Effector memory CD8-positive, alpha-beta T cell (primary cell): ENCODE results near the gene RBFOX1.
"Not testable (repeated sequence)": the region's sequence is repeated elsewhere in the genome, so short reads cannot be mapped to it uniquely, and the experiment has no call there.

Source experiments
- ATAC-seq: fragments of 150-1000 bp; cut with Tn5 transposase; replicated peaks from 2 replicates; pipeline ENCODE4 v1.10.0; 2021; ENCODE audit warnings: mild to moderate bottlenecking, moderate library complexity
- DNase-seq, 3 experiments: peaks; one replicate each; pipeline ENCODE4 v3.0.0; 2021
- H3K27ac Mint-ChIP-seq, 2 donors: one replicate each; pipeline ENCODE4 v1.8.0; 2022; ENCODE audit warnings: mild to moderate bottlenecking in 2 of 2, mixed read lengths in 2 of 2, moderate library complexity in 2 of 2
- H3K27me3 Mint-ChIP-seq, 2 donors: one replicate each; pipeline ENCODE4 v1.8.0; 2022; ENCODE audit warnings: mixed read lengths in 2 of 2
- H3K36me3 Mint-ChIP-seq: one replicate; pipeline ENCODE4 v1.8.0; 2022; ENCODE audit warnings: mild to moderate bottlenecking, moderate library complexity, mixed read lengths; ENCODE audit not compliant: insufficient read depth
- H3K4me1 Mint-ChIP-seq, 2 donors: one replicate each; pipeline ENCODE4 v1.8.0; 2022; ENCODE audit warnings: low read depth in 2 of 2, mixed read lengths in 2 of 2
- H3K4me3 Mint-ChIP-seq, 2 donors: one replicate each; pipeline ENCODE4 v1.8.0; 2022; ENCODE audit warnings: mild to moderate bottlenecking in 2 of 2, mixed read lengths in 2 of 2, moderate library complexity in 2 of 2
- H3K9me3 Mint-ChIP-seq, 2 donors: one replicate each; pipeline ENCODE4 v1.8.0; 2022; ENCODE audit warnings: mixed read lengths in 2 of 2

Gene RBFOX1

DNA sequence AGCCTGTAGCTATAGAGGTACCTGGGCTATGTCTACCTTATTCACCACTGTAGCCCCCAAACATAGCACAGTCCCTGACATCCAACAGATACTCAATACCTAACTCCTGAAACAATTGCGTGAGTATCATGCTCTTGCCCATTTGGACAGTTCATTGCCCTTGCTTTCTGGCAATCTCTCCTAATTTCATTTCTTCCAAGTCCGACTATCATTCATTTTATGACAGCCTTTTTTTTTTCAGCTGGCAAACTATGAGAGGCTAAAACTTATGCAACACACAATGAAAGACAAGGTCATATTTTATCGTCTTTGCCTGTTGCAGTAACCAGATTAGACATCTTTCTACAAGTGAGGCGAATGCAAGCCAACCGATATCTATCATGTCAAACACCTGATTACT, 169.2 kb downstream of the RBFOX1 start:
- DNase-seq (no peak), ATAC-seq (no peak)
- Mint-ChIP-seq H3K4me3 (no peak overlapping the region), H3K4me1 (no peaks in the 10 kb centered on the region), H3K9me3 (peaks cover 7 to 17% of the 10 kb centered on the region in 2 donors), H3K36me3 (no peaks in the 10 kb centered on the region), H3K27me3 (no peaks in the 10 kb centered on the region), H3K27ac (no peak overlapping the region)

DNA sequence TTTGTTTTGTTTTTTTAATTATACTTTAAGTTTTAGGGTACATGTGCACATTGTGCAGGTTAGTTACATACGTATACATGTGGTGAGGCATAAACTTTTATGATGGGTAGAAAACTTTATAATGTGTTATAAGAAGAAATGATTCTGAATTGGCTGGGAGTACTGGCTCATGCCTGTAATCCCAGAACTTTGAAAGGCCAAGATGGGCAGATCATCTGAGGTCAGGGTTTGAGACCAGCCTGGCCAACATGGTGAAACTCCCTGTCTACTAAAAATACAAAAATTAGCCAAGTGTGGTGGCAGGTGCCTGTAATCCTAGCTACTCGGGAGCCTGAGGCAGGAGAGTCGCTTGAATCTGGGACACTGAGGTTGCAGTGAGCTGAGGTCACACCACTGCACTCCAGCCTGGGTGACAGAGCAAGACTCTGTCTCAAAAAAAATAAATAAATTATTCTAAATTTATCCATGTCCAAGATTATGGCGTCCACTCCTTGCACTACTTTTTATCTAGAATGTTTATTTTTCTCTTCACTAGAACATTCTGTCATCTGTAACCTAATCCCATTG, 170.0 kb downstream of the RBFOX1 start:
- not testable (repeated sequence) for H3K27me3 Mint-ChIP-seq, H3K4me1 Mint-ChIP-seq, H3K27ac Mint-ChIP-seq, DNase-seq, ATAC-seq, H3K4me3 Mint-ChIP-seq, H3K36me3 Mint-ChIP-seq
- H3K9me3 Mint-ChIP-seq: peaks cover 3 to 17% of the 10 kb centered on the region in 2 donors

DNA sequence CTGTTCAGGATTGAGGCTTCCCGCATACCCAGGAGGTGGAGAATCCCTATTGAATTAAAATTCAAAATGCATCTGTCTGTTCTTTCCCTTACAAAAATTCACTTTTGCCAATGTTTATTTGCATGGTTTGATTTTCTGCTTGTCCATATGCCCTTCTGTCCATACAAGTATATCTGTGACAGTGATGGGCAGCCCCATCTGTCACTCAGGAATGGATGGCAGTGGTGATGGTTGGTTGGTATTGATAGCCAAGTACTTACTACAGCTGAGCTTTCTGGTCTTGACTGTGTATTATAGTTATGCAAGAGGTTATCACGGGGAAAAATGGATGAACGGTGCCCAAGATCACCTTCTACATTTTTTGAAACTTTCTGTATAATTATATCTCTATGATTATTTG, 171.0 kb downstream of the RBFOX1 start:
- H3K36me3 Mint-ChIP-seq: no peaks in the 10 kb centered on the region
- H3K4me1 Mint-ChIP-seq: no peaks in the 10 kb centered on the region
- no peak overlapping the region for H3K27ac Mint-ChIP-seq
- no peaks in the 10 kb centered on the region for H3K27me3 Mint-ChIP-seq
- no peak for ATAC-seq
- no peak for DNase-seq
- H3K9me3 Mint-ChIP-seq: peaks cover 3 to 17% of the 10 kb centered on the region in 2 donors
- no peak overlapping the region for H3K4me3 Mint-ChIP-seq

DNA sequence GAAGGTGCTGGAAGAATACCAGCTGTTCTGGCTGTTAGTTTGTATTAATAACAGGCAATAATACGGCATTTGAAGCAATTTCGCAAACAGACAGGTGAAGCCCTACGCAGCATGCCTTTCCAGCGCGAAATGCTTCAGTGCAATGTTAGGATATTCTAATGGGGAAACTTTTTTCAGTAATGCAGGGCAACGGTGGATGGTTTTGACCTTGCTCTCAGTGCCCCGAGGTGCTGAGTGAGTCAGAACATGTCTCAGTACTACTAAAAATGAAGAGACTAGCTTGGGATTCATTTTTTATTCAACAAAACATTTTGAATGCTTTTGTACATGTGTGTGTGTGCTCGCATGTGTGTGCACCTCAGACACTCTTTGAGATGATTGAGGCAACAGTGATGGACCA, 172.2 kb downstream of the RBFOX1 start:
- Mint-ChIP-seq H3K4me3 (no peak overlapping the region), H3K36me3 (peaks cover 1% of the 10 kb centered on the region), H3K27me3 (no peaks in the 10 kb centered on the region), H3K4me1 (no peaks in the 10 kb centered on the region), H3K9me3 (peaks cover 5 to 17% of the 10 kb centered on the region in 2 donors), H3K27ac (no peak overlapping the region)
- ATAC-seq (no peak), DNase-seq (no peak)

DNA sequence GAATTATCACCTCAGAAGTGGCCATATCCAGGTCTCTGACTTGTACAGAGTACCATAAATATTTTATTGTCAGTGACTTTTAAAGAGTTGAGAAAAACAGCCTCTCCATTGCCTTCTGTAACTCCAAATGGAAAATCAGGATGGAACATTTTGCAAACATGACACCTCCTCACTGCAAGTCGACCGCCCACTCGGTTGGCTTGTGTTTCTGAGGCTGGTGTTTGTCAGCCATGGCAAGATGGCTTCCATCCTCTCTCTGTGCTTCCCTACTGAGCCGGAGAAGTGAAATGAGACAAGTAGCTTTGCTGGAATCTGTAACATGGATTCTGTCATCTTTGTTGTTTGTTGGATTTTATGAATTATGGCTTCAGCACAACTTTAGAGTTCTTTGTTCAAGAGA, 172.8 kb downstream of the RBFOX1 start:
- no peaks in the 10 kb centered on the region for H3K4me1 Mint-ChIP-seq
- peaks cover 9 to 16% of the 10 kb centered on the region in 2 donors for H3K9me3 Mint-ChIP-seq
- H3K4me3 Mint-ChIP-seq: no peak overlapping the region
- ATAC-seq (no peak), DNase-seq (no peak)
- no peak overlapping the region for H3K27ac Mint-ChIP-seq
- H3K27me3 Mint-ChIP-seq: no peaks in the 10 kb centered on the region
- H3K36me3 Mint-ChIP-seq: peaks cover 4% of the 10 kb centered on the region

DNA sequence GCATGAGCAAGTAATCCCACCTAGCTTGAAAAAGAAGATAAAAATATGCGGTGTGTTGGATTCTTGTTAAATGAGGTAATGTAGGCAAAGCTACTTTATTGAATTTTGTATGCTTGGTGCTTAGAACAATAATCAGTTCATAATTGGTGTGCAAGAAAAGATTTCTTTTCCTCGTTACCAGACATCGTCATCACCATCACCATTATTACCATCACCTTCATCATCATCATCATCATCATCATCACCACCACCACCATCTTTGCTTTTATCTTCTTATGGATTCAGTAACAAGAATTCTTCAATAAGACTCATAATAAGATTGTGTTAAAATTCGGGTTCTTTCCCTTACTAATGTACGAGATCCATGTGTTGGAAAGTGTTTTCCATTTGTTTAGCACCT, 173.7 kb downstream of the RBFOX1 start:
- Mint-ChIP-seq H3K4me3 (no peak overlapping the region), H3K4me1 (no peaks in the 10 kb centered on the region), H3K27me3 (no peaks in the 10 kb centered on the region)

DNA sequence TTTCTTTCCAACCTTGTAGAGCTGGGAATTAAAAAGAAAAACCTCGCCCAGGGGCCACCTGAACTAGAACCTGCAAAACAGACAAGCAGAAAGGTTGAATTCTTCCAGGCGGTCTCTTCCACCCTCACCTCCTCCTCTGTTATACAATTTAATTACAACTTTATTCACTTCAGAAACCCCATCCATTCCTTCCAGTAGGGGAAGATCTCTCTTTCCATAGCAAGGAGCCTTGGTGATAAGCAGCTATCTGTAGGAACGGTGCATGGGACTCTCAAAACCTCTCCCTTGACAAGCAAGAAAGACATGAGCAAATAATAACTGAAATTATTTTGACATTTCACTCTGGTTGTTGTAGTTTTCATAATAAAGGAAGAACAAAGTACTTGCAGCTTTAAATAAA, 176.0 kb downstream of the RBFOX1 start:
- no peak overlapping the region for H3K27ac Mint-ChIP-seq
- ATAC-seq (no peak), DNase-seq (no peak)
- H3K9me3 Mint-ChIP-seq: peaks cover 2 to 8% of the 10 kb centered on the region in 2 donors
- no peaks in the 10 kb centered on the region for H3K27me3 Mint-ChIP-seq
- H3K4me3 Mint-ChIP-seq: no peak overlapping the region
- no peaks in the 10 kb centered on the region for H3K4me1 Mint-ChIP-seq
- H3K36me3 Mint-ChIP-seq: peaks cover 4% of the 10 kb centered on the region

More for the DNA sequence above, 173.7 kb downstream of the RBFOX1 start:
- H3K36me3 Mint-ChIP-seq: peaks cover 4% of the 10 kb centered on the region
- peaks cover 6 to 8% of the 10 kb centered on the region in 2 donors for H3K9me3 Mint-ChIP-seq
- DNase-seq: no peak
- no peak overlapping the region for H3K27ac Mint-ChIP-seq
- ATAC-seq: no peak

DNA sequence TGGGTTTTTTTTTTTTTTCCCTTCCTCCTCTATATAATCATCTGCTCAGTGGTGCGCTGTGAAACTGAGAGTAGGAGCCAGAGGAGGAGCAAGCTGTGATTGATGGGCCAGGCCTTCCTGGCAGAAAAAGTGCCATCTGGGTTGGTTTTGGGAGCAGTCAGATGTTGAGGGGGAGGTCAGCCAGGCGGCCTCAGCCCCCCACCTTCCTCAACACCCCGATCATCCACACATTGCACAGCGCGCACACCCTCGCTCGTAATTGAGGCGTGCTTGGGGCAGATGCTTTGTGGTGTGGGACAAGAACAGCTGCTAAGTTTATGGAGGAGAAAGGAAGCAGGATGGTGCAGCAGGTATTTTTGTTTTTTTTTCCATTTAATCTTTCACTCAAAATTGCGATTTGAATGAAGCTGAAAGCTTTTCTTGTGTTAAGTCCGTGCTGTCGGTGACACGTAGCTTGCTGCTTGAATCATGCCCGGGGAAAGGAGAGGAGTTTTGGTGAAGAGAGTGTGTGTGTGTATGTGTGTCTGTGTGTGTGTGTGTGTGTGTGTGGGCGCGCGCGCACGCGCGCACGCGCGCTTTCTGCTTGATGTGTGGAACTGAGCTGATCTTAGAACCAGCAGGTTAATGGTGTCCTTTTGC, 177.4 kb downstream of the RBFOX1 start:
- Mint-ChIP-seq H3K9me3 (peaks cover 10 to 16% of the 10 kb centered on the region in 2 donors), H3K27me3 (no peaks in the 10 kb centered on the region), H3K27ac (no peak overlapping the region), H3K4me1 (no peaks in the 10 kb centered on the region), H3K4me3 (no peak overlapping the region), H3K36me3 (peaks cover 4% of the 10 kb centered on the region)
- DNase-seq: no peak
- no peak for ATAC-seq

DNA sequence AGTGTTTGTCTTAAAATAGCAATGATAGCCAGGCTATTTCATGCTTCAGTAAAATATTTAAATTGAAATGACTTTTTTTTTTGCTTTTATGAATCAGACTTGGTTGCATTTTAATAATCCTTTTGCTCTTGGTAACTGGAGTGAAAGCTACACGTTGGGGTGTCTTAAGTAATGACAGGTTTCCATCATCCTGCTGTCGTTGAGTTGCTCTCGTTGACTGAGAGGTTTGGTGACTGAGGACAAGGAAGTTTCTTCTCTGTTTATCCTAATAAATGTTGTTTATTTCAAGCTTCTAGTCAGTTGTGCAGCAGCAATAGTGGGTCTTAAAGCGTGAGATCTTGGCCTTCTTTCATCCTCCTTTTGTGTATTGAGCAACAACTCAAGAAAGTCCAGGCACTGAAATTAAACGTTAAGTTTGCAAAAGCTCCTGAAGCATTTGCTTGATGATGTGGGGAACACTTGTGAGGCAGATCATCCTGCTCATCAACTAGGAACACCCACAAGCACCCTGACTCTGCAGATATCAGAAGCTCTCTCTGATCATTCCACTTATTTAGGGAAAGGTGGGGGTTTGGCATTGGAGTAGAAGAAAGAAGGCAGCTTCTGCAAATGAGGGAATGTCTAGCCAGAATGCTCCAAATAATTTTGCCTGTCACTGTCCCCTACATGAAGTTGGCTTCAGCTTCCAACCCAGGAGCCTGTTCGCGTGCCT, 179.1 kb downstream of the RBFOX1 start:
- no peaks in the 10 kb centered on the region for H3K4me1 Mint-ChIP-seq
- no peaks in the 10 kb centered on the region for H3K27me3 Mint-ChIP-seq
- peaks cover 10 to 17% of the 10 kb centered on the region in 2 donors for H3K9me3 Mint-ChIP-seq
- no peak overlapping the region for H3K4me3 Mint-ChIP-seq
- H3K27ac Mint-ChIP-seq: no peak overlapping the region
- ATAC-seq (no peak), DNase-seq (no peak)
- peaks cover 7% of the 10 kb centered on the region for H3K36me3 Mint-ChIP-seq

DNA sequence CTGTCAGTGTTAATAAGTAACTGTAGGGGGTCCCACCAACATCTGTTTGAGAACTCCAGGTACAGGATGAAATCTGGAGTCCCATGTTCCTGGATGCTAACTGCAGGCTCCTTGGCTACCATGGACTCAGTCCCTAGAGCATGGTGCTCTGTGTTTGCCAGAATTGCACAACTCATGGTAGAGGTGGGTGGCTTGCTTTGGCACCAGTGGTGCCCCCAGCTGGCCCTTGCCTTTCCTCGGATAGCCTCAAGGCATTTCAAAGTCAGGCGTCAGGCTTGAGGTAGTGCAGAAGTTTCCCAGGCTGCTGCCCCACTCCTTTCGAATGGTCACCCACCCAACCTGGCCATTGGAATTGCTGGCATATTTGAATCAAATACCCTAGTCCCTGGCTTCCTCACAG, 179.9 kb downstream of the RBFOX1 start:
- DNase-seq: no peak
- no peaks in the 10 kb centered on the region for H3K27me3 Mint-ChIP-seq

DNA sequence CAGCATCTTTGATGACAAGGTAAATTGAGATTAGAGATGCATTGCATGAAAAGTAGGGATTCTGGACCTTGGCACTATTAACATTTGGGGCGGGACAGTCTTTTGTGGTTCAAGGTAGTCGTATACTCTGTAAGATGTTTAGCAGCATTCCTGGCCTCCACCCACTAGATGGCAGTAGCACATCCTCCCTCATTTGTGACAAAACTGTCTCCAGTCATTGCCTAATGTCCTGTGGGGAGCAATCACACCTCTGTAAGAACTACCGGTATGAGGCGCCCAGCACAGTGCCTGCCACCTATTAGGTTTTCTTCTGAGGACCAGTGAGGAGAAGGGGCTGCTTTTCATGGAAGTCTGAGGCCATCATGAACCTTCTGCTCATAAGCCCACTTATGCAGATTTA, 180.8 kb downstream of the RBFOX1 start:
- ATAC-seq: no peak
- Mint-ChIP-seq H3K27me3 (no peaks in the 10 kb centered on the region), H3K4me1 (no peaks in the 10 kb centered on the region), H3K4me3 (no peak overlapping the region), H3K9me3 (peaks cover 12 to 17% of the 10 kb centered on the region in 2 donors), H3K27ac (no peak overlapping the region), H3K36me3 (peaks cover 7% of the 10 kb centered on the region)
- no peak for DNase-seq

More for the DNA sequence above, 179.9 kb downstream of the RBFOX1 start:
- Mint-ChIP-seq H3K36me3 (peaks cover 7% of the 10 kb centered on the region), H3K27ac (no peak overlapping the region), H3K4me1 (no peaks in the 10 kb centered on the region), H3K9me3 (peaks cover 12 to 17% of the 10 kb centered on the region in 2 donors), H3K4me3 (no peak overlapping the region)
- no peak for ATAC-seq

DNA sequence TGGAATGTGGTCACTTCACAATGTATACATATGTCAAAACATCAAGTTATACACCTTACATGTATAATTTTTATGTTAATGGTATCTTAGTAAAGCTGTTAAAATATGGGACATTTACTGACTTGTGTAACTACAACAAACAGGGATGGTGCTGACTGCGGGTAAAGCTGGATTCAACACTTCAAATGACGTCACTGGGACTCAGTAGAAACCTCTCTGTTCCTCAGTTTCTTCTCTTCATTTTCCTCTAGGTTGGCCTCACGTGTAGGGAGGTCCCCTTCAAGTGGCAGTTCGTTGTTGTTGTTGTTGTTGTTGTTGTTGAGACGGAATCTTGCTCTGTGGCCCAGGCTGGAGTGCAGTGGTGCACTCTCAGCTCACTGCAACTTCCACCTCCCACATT, 182.9 kb downstream of the RBFOX1 start:
- no peak overlapping the region for H3K27ac Mint-ChIP-seq
- peaks cover 3% of the 10 kb centered on the region for H3K36me3 Mint-ChIP-seq
- peaks cover 6 to 21% of the 10 kb centered on the region in 2 donors for H3K9me3 Mint-ChIP-seq
- H3K4me1 Mint-ChIP-seq: no peaks in the 10 kb centered on the region
- no peak overlapping the region for H3K4me3 Mint-ChIP-seq
- ATAC-seq: no peak
- no peak for DNase-seq
- no peaks in the 10 kb centered on the region for H3K27me3 Mint-ChIP-seq

DNA sequence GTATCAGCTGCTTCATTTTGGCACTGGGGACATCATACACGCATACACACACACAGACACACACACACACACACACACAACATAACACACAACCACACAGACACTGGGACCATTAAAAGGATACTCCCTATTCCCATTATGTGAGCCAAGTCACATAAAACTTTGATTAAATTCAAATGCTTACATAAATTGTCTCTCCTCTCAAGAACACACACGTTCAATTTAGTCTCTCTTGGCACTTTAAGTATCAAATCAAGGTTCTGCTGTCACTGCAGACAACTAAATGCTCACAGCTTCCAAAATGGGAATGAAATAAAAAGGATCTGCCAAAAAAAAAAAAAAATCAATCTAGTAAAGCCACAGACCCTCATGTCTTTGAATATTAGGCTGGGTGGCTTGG, 184.9 kb downstream of the RBFOX1 start:
- DNase-seq (no peak), ATAC-seq (no peak)
- no peaks in the 10 kb centered on the region for H3K27me3 Mint-ChIP-seq
- peaks cover 6 to 25% of the 10 kb centered on the region in 2 donors for H3K9me3 Mint-ChIP-seq
- no peak overlapping the region for H3K4me3 Mint-ChIP-seq
- H3K36me3 Mint-ChIP-seq: peaks cover 3% of the 10 kb centered on the region
- no peak overlapping the region for H3K27ac Mint-ChIP-seq
- no peaks in the 10 kb centered on the region for H3K4me1 Mint-ChIP-seq

DNA sequence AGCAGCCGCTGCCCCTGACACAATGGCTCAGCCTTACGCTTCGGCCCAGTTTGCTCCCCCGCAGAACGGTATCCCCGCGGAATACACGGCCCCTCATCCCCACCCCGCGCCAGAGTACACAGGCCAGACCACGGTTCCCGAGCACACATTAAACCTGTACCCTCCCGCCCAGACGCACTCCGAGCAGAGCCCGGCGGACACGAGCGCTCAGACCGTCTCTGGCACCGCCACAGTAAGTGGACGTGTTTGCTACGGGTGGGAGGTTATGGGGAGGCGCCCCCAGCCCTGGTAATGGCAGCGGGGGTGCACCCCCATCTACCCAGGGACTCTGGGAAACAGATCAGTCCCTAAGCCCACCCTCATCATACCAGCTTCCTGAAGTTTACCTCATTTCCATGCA, 185.5 kb downstream of the RBFOX1 start:
- H3K4me3 Mint-ChIP-seq: no peak overlapping the region
- no peak overlapping the region for H3K27ac Mint-ChIP-seq

More for the DNA sequence above, 185.5 kb downstream of the RBFOX1 start:
- ATAC-seq: no peak
- H3K9me3 Mint-ChIP-seq: peaks cover 6 to 25% of the 10 kb centered on the region in 2 donors
- no peaks in the 10 kb centered on the region for H3K27me3 Mint-ChIP-seq
- no peak for DNase-seq
- no peaks in the 10 kb centered on the region for H3K4me1 Mint-ChIP-seq
- H3K36me3 Mint-ChIP-seq: peaks cover 3% of the 10 kb centered on the region
